Loucy (cell line): ENCODE results near the gene RAD51B.

Source experiments
- H2AFZ ChIP-seq: fragments of 200-600 bp; sonication (generic); 2 replicates; pipeline ENCODE4 v1.6.0; 2016; ENCODE audit warnings: antibody characterized with exemption, mild to moderate bottlenecking, low read length, moderate library complexity
- H3F3A ChIP-seq: fragments of 200-600 bp; 2 replicates; pipeline ENCODE4 v1.6.0; 2016; ENCODE audit warnings: antibody characterized with exemption, low read depth, mild to moderate bottlenecking
- H3K27me3 ChIP-seq: fragments of 200-600 bp; sonication (generic); 2 replicates; pipeline ENCODE4 v1.6.1; 2014; ENCODE audit warnings: low read length, mild to moderate bottlenecking; ENCODE audit not compliant: insufficient read depth, poor library complexity, severe bottlenecking
- H3K36me3 ChIP-seq: fragments of 200-600 bp; sonication (generic); 2 replicates; pipeline ENCODE4 v1.6.1; 2016; ENCODE audit warnings: low read length; ENCODE audit not compliant: insufficient read depth
- H3K4me1 ChIP-seq: fragments of 200-600 bp; sonication (generic); 2 replicates; pipeline ENCODE4 v1.5.1; 2014; ENCODE audit warnings: low read length, mild to moderate bottlenecking; ENCODE audit not compliant: insufficient read depth, poor library complexity, severe bottlenecking
- H3K4me2 ChIP-seq: fragments of 200-600 bp; sonication (generic); 2 replicates; pipeline ENCODE4 v1.6.0; 2014; ENCODE audit warnings: antibody characterized with exemption, low read length, low read depth, mild to moderate bottlenecking; ENCODE audit not compliant: poor library complexity, severe bottlenecking
- H3K4me3 ChIP-seq: fragments of 200-600 bp; sonication (generic); 2 replicates; pipeline ENCODE4 v1.5.1; 2014; ENCODE audit warnings: low read length, mild to moderate bottlenecking, mixed read lengths; ENCODE audit not compliant: poor library complexity, severe bottlenecking
- H3K79me2 ChIP-seq: fragments of 200-600 bp; sonication (generic); 2 replicates; pipeline ENCODE4 v1.6.1; 2014; ENCODE audit warnings: low read length; ENCODE audit not compliant: insufficient read depth
- H3K9ac ChIP-seq: fragments of 200-600 bp; sonication (generic); 2 replicates; pipeline ENCODE4 v1.6.0; 2014; ENCODE audit warnings: mild to moderate bottlenecking, low read depth, low read length, moderate library complexity; ENCODE audit not compliant: poor library complexity, severe bottlenecking
- H3K9me2 ChIP-seq: fragments of 200-600 bp; sonication (generic); replicated peaks from 2 replicates; pipeline ENCODE4 v1.6.1; 2016; ENCODE audit warnings: low read depth, low read length, mixed read lengths
- H3K9me3 ChIP-seq: fragments of 200-600 bp; sonication (generic); 2 replicates; pipeline ENCODE4 v1.6.1; 2014; ENCODE audit warnings: mild to moderate bottlenecking, antibody characterized with exemption, low read length, low read depth; ENCODE audit not compliant: insufficient read depth
- H4K20me1 ChIP-seq: fragments of 200-600 bp; sonication (generic); 2 replicates; pipeline ENCODE4 v1.6.0; 2014; ENCODE audit warnings: antibody characterized with exemption, low read length, mild to moderate bottlenecking; ENCODE audit not compliant: insufficient read depth, poor library complexity, severe bottlenecking
- EZH2phosphoT487 ChIP-seq: fragments of 200-600 bp; IDR thresholded peaks from 2 replicates; pipeline ENCODE4 v1.6.1; 2018; ENCODE audit warnings: antibody characterized with exemption, mild to moderate bottlenecking, moderate library complexity, borderline replicate concordance
- TF ChIP-seq, protein P1 (sequence below): fragments of 200-600 bp; sonication (generic); conservative IDR thresholded peaks from 2 replicates; pipeline ENCODE4 v1.5.1; 2014; ENCODE audit warnings: mild to moderate bottlenecking, antibody characterized with exemption, low read length

RAD51B gene

DNA sequence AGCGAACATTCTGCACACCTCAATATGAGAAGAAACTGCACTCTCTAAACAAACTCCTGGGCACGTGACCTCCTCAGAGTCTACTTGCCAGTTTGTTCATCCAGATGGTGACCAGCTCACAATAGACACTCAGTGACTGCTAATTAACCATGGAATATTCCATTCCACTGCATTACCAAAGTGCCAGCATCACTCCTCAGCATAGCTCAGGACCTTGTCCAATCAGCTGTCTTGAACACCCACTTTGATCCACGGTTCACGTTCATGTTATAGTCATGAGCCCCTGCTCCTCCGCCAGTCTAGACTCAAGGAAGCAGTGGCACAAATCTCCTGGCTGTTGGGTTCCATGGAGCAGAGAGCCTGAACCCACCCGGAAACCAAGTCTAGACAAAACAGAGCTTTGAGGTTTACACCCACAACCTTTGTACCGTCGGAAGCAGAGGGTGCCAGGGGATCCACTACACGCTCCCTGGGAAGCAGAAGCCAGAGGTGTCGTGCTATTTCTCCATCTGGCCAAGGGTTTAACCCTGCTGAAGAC, 688.0 kb downstream of the RAD51B start:
- no peaks in the 10 kb centered on the region for H3K79me2 ChIP-seq
- H3K36me3 ChIP-seq: no peaks in the 10 kb centered on the region
- peaks cover 25% of the 10 kb centered on the region for H3K4me1 ChIP-seq
- no peaks in the 10 kb centered on the region for H3K27me3 ChIP-seq
- H3F3A ChIP-seq: no peaks in the 10 kb centered on the region
- no peaks in the 10 kb centered on the region for H3K9me3 ChIP-seq
- no peaks in the 10 kb centered on the region for H4K20me1 ChIP-seq
- TF ChIP-seq, protein P1, sequence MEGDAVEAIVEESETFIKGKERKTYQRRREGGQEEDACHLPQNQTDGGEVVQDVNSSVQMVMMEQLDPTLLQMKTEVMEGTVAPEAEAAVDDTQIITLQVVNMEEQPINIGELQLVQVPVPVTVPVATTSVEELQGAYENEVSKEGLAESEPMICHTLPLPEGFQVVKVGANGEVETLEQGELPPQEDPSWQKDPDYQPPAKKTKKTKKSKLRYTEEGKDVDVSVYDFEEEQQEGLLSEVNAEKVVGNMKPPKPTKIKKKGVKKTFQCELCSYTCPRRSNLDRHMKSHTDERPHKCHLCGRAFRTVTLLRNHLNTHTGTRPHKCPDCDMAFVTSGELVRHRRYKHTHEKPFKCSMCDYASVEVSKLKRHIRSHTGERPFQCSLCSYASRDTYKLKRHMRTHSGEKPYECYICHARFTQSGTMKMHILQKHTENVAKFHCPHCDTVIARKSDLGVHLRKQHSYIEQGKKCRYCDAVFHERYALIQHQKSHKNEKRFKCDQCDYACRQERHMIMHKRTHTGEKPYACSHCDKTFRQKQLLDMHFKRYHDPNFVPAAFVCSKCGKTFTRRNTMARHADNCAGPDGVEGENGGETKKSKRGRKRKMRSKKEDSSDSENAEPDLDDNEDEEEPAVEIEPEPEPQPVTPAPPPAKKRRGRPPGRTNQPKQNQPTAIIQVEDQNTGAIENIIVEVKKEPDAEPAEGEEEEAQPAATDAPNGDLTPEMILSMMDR: no peak
- TF ChIP-seq EZH2phosphoT487: no peak
- H3K9me2 ChIP-seq: no peaks in the 10 kb centered on the region
- no peak overlapping the region for H3K9ac ChIP-seq
- no peak overlapping the region for H2AFZ ChIP-seq
- no peak overlapping the region for H3K4me3 ChIP-seq
- H3K4me2 ChIP-seq: peak overlapping the region; percentile 6

DNA sequence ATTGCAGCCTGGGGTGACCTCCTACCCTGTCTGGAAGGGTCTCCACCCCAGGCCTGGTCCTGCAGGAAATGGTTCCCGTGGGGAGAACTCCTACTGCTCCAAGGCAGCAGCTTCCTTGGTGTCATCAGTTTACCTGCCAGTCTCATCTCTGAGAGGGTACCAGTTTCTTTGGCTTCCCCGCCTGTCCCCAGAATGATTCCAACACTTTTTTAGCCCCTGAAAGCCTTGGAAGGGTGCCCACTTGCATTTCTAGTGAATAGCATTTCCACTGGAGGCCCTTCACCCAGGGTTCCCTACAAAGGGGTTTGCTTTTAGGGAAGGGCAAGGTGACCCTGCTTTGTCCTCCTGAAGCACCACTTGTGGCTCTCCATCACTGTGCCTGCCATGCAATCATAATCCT, 689.0 kb downstream of the RAD51B start:
- H3K9ac ChIP-seq: no peak overlapping the region
- H2AFZ ChIP-seq: no peak overlapping the region
- no peaks in the 10 kb centered on the region for H4K20me1 ChIP-seq
- no peaks in the 10 kb centered on the region for H3K9me3 ChIP-seq
- no peak overlapping the region for H3K4me2 ChIP-seq
- H3K79me2 ChIP-seq: no peaks in the 10 kb centered on the region
- no peaks in the 10 kb centered on the region for H3K36me3 ChIP-seq
- no peaks in the 10 kb centered on the region for H3K9me2 ChIP-seq
- peaks cover 31% of the 10 kb centered on the region for H3K4me1 ChIP-seq
- no peaks in the 10 kb centered on the region for H3K27me3 ChIP-seq
- TF ChIP-seq, protein P1: no peak
- TF ChIP-seq EZH2phosphoT487: no peak
- no peak overlapping the region for H3K4me3 ChIP-seq
- H3F3A ChIP-seq: no peaks in the 10 kb centered on the region

DNA sequence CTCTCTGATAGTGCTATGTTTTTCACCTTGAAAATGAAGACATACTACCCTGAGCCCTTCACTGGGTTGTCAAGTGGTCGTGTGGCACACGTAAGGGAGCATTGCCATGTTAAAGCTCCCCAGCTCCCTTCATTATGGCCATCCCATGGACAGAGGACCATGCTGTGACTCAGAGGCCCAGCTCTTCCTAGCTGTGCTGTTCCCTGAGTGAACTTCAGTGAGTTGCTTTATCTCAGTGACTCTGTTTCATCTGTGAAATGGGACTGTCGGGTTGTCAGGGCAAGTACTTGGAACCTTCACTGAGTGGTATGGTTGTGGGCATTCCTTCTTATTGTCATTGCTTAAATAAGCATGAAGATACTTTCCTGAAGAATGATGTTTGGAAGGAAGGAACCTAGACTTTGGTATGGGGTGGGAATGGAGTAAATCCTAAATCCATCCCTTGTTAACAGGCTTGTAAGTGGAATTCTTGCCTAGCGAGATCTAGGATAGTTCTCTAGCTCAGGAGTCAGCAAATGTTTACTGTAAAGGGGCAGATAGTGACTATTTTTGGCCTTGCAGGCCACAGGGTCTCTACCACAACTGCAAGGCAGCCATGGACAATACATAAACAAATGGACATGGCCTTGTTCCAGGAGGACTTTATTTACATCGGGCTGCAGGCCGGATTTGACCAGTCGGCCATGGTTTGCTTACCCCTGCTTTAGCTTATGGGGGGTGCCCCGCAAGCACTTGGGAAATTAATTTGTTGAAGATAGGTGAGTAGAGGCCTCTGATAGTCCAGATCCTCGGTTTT, 689.8 kb downstream of the RAD51B start:
- no peaks in the 10 kb centered on the region for H4K20me1 ChIP-seq
- H3K9ac ChIP-seq: no peak overlapping the region
- no peak overlapping the region for H2AFZ ChIP-seq
- no peaks in the 10 kb centered on the region for H3K79me2 ChIP-seq
- no peak overlapping the region for H3K4me2 ChIP-seq
- no peaks in the 10 kb centered on the region for H3K36me3 ChIP-seq
- no peak overlapping the region for H3K4me3 ChIP-seq
- TF ChIP-seq, protein P1: no peak
- no peak for TF ChIP-seq EZH2phosphoT487
- peaks cover 39% of the 10 kb centered on the region for H3K4me1 ChIP-seq
- H3K27me3 ChIP-seq: no peaks in the 10 kb centered on the region
- no peaks in the 10 kb centered on the region for H3K9me3 ChIP-seq
- no peaks in the 10 kb centered on the region for H3K9me2 ChIP-seq
- no peaks in the 10 kb centered on the region for H3F3A ChIP-seq
